Nephron (organoid): ENCODE data around the gene TMPRSS3.

Source experiments
- H3K27ac Mint-ChIP-seq, 3 experiments: 2 replicates each; pipeline ENCODE4 v1.8.0; 2020; ENCODE audit warnings: mixed read lengths in 3 of 3, mild to moderate bottlenecking in 2 of 3, moderate library complexity in 1 of 3
- H3K27me3 Mint-ChIP-seq: 2 replicates; pipeline ENCODE4 v1.8.0; 2021; ENCODE audit warnings: low read depth, mild to moderate bottlenecking, moderate library complexity, mixed read lengths
- H3K36me3 Mint-ChIP-seq: 2 replicates; pipeline ENCODE4 v1.8.0; 2020; ENCODE audit warnings: low read depth, mixed read lengths
- H3K4me1 Mint-ChIP-seq: 2 replicates; pipeline ENCODE4 v1.8.0; 2020; ENCODE audit warnings: mixed read lengths
- H3K4me3 Mint-ChIP-seq, 3 experiments: 2 replicates each; pipeline ENCODE4 v1.8.0; 2020; ENCODE audit warnings: mild to moderate bottlenecking in 3 of 3, mixed read lengths in 3 of 3, moderate library complexity in 2 of 3
- H3K9me3 Mint-ChIP-seq: 2 replicates; pipeline ENCODE4 v1.8.0; 2020; ENCODE audit warnings: mixed read lengths
- TF ChIP-seq, protein P1 (sequence below), 3 experiments: fragments of 200-600 bp; sonication (generic); IDR thresholded peaks; one replicate each; pipeline ENCODE4 v1.5.0; 2021; ENCODE audit warnings: antibody characterized with exemption in 3 of 3; ENCODE audit not compliant: unreplicated experiment in 3 of 3

Gene TMPRSS3

DNA sequence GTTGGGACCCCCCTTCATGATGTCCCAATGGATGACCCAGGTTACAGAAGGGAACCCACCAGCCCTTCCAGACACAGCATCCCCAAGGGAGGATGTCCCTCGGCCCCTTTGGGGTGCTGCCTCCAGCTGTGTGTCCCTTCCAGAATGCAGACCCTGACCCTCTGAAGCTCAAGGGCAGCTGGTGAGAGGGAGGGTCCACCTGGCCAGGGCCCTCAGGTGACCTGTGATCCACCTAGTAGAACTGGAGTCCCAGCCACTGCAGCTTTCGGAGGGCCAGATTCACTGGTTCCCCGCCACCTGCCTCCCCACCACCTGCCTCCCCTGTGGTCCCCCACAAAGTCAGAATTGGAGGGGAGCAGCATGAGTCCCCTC, 19.9 kb downstream of the TMPRSS3 start:
- H3K9me3 Mint-ChIP-seq: peaks cover 3% of the 10 kb centered on the region
- H3K4me3 Mint-ChIP-seq: no peak overlapping the region
- H3K4me1 Mint-ChIP-seq: peaks cover 7% of the 10 kb centered on the region
- H3K36me3 Mint-ChIP-seq: no peaks in the 10 kb centered on the region
- TF ChIP-seq, protein P1, sequence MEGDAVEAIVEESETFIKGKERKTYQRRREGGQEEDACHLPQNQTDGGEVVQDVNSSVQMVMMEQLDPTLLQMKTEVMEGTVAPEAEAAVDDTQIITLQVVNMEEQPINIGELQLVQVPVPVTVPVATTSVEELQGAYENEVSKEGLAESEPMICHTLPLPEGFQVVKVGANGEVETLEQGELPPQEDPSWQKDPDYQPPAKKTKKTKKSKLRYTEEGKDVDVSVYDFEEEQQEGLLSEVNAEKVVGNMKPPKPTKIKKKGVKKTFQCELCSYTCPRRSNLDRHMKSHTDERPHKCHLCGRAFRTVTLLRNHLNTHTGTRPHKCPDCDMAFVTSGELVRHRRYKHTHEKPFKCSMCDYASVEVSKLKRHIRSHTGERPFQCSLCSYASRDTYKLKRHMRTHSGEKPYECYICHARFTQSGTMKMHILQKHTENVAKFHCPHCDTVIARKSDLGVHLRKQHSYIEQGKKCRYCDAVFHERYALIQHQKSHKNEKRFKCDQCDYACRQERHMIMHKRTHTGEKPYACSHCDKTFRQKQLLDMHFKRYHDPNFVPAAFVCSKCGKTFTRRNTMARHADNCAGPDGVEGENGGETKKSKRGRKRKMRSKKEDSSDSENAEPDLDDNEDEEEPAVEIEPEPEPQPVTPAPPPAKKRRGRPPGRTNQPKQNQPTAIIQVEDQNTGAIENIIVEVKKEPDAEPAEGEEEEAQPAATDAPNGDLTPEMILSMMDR (IDR thresholded peaks at IDR 0.05; ENCODE audit: unreplicated experiment in 3 of 3): no peak
- no peak overlapping the region for H3K27ac Mint-ChIP-seq
- peaks cover 50% of the 10 kb centered on the region for H3K27me3 Mint-ChIP-seq

GRCh38 chr21:42375506-42375905, 20.3 kb downstream of the TMPRSS3 start:
- Mint-ChIP-seq H3K27ac (no peak overlapping the region), H3K4me1 (peaks cover 7% of the 10 kb centered on the region), H3K9me3 (peaks cover 3% of the 10 kb centered on the region), H3K36me3 (no peaks in the 10 kb centered on the region), H3K27me3 (peaks cover 54% of the 10 kb centered on the region), H3K4me3 (no peak overlapping the region)
- TF ChIP-seq, protein P1 (IDR thresholded peaks at IDR 0.05; ENCODE audit: unreplicated experiment in 3 of 3): no peak

GRCh38 chr21:42374864-42375499, 20.9 kb downstream of the TMPRSS3 start:
- Mint-ChIP-seq H3K4me1 (peaks cover 7% of the 10 kb centered on the region), H3K9me3 (peaks cover 3% of the 10 kb centered on the region), H3K36me3 (no peaks in the 10 kb centered on the region)

DNA sequence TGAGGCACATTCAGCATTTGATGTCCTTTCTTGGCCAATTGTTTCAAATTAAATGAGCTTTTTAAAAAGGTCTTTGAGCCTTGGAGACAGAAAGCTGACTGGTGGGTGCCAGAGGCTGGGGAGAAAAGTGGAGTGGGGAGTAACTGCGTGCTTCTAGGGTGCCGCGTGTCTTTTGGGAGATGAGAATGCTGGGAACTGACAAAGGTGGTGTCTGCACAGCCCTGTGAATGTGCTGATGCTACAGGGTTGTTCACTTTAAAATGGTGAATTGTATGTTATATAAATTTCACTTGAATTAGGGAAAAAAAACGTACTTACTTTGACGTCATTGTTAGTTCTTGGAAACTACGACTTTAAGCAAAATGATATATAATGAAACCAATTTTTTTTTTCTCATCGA, 21.4 kb downstream of the TMPRSS3 start:
- Mint-ChIP-seq H3K27me3 (peaks cover 52% of the 10 kb centered on the region), H3K36me3 (no peaks in the 10 kb centered on the region), H3K9me3 (peaks cover 3% of the 10 kb centered on the region), H3K4me1 (peaks cover 7% of the 10 kb centered on the region), H3K27ac (no peak overlapping the region), H3K4me3 (peak overlapping the region in 1 of 3 experiments; percentile 34)
- TF ChIP-seq, protein P1 (IDR thresholded peaks at IDR 0.05; ENCODE audit: unreplicated experiment in 3 of 3): no peak

More at GRCh38 chr21:42374864-42375499, 20.9 kb downstream of the TMPRSS3 start:
- TF ChIP-seq, protein P1 (IDR thresholded peaks at IDR 0.05; ENCODE audit: unreplicated experiment in 3 of 3): no peak
- no peak overlapping the region for H3K27ac Mint-ChIP-seq
- H3K4me3 Mint-ChIP-seq: no peak overlapping the region
- peaks cover 52% of the 10 kb centered on the region for H3K27me3 Mint-ChIP-seq

- Mint-ChIP-seq H3K27me3 (peaks cover 52% of the 10 kb centered on the region), H3K36me3 (no peaks in the 10 kb centered on the region), H3K27ac (no peak overlapping the region), H3K9me3 (peaks cover 3% of the 10 kb centered on the region), H3K4me3 (no peak overlapping the region), H3K4me1 (peaks cover 9% of the 10 kb centered on the region)
- TF ChIP-seq, protein P1 (IDR thresholded peaks at IDR 0.05; ENCODE audit: unreplicated experiment in 3 of 3): no peak
Observed at GRCh38 chr21:42373908-42374455, 21.9 kb downstream of the TMPRSS3 start.
